C4-2B (cell line): ENCODE data around the gene RRP12.

Source experiments
- H3K27ac ChIP-seq: fragments of 450-650 bp; 2 replicates; pipeline ENCODE4 v1.5.1; 2017
- CTCF ChIP-seq: fragments of 450-650 bp; conservative IDR thresholded peaks from 2 replicates; pipeline ENCODE4 v1.5.1; 2017; ENCODE audit warnings: mild to moderate bottlenecking
- ZFX ChIP-seq: fragments of 450-650 bp; IDR thresholded peaks from 2 replicates; pipeline ENCODE4 v1.6.1; 2017

RRP12 gene

GRCh38 chr10:97385565-97385964 is 15.6 kb downstream of the RRP12 start:
- H3K27ac ChIP-seq = no peak overlapping the region
- TF ChIP-seq ZFX (no peak), CTCF (no peak)

- TF ChIP-seq CTCF (no peak), ZFX (no peak)
- H3K27ac ChIP-seq = no peak overlapping the region
Observed at GRCh38 chr10:97384641-97385040, 16.5 kb downstream of the RRP12 start.

- TF ChIP-seq CTCF = no peak
- H3K27ac ChIP-seq = no peak overlapping the region
Observed at GRCh38 chr10:97384156-97384555, 17.0 kb downstream of the RRP12 start.

- TF ChIP-seq ZFX (no peak), CTCF (no peak)
- no peak overlapping the region for H3K27ac ChIP-seq
Observed at GRCh38 chr10:97383159-97383558, 18.0 kb downstream of the RRP12 start.

GRCh38 chr10:97381626-97382025 is 19.5 kb downstream of the RRP12 start:
- TF ChIP-seq ZFX = no peak
- TF ChIP-seq CTCF = no peak

GRCh38 chr10:97380516-97380915 is 20.6 kb downstream of the RRP12 start:
- TF ChIP-seq CTCF (no peak), ZFX (no peak)
- H3K27ac ChIP-seq = no peak overlapping the region

More at GRCh38 chr10:97381626-97382025, 19.5 kb downstream of the RRP12 start:
- no peak overlapping the region for H3K27ac ChIP-seq

- TF ChIP-seq CTCF = no peak
- TF ChIP-seq ZFX = no peak
- no peak overlapping the region for H3K27ac ChIP-seq
Observed at GRCh38 chr10:97378933-97379921, 21.9 kb downstream of the RRP12 start.
